ENCODE results near the gene PUS7L. TPM values are rescaled to one million over a fixed set of nuclear protein-coding genes. Genes with fewer than 3 reads are reported as not detected.

PUS7L gene
- total RNA-seq, 1 experiment from 2014 or later, result 14.4 TPM

GRCh38 chr12:43742106-43742505 is 16.5 kb downstream of the PUS7L start:
- H3K9me3 ChIP-seq (ENCODE audit: control insufficient read depth, low read depth, low read length), result no peaks in the 10 kb centered on the region
- H3K23me2 ChIP-seq (ENCODE audit: insufficient read length, low read depth, low read length, poor library complexity, severe bottlenecking), result no peaks in the 10 kb centered on the region
- no peaks in the 10 kb centered on the region for H3K4me1 ChIP-seq (ENCODE audit: insufficient read depth, low read length)
- no peak overlapping the region for H3K18ac ChIP-seq (ENCODE audit: insufficient read length, low read depth, low read length)
- H2BK20ac ChIP-seq (ENCODE audit: low read depth, low read length, poor library complexity, severe bottlenecking), result no peak overlapping the region
- Mint-ChIP-seq H3K4me1 (no peaks in the 10 kb centered on the region), H3K4me3 (no peak overlapping the region), H3K27me3 (ENCODE audit: low read depth) (no peaks in the 10 kb centered on the region), H3K27ac (no peak overlapping the region), H3K9me3 (peaks cover 0 to 2% of the 10 kb centered on the region in 2 experiments; a peak in 1 of 5 replicates), H3K36me3 (ENCODE audit: insufficient read depth in 1 of 3, low read depth in 3 of 3) (peaks cover 2 to 16% (median 12%) of the 10 kb centered on the region in 3 experiments; a peak in 4 of 7 replicates)
- DNase-seq, result no peak
- no peak overlapping the region for H2AFZ ChIP-seq (ENCODE audit: low read length)
- H4K91ac ChIP-seq (ENCODE audit: insufficient read length, low read depth, low read length), result no peak overlapping the region
- no peak overlapping the region for H2BK12ac ChIP-seq (ENCODE audit: insufficient read length, low read depth, low read length)
- H3K27me3 ChIP-seq (ENCODE audit: insufficient read depth, low read length), result no peaks in the 10 kb centered on the region
- H4K8ac ChIP-seq (replicated peaks; ENCODE audit: insufficient read length, low read depth, low read length), result no peak overlapping the region
- no peak overlapping the region for H3K27ac ChIP-seq (ENCODE audit: insufficient read length, low read depth, low read length)
- no peaks in the 10 kb centered on the region for H3K79me1 ChIP-seq (ENCODE audit: insufficient read depth, low read depth, low read length, poor library complexity, severe bottlenecking)
- H3K79me2 ChIP-seq (ENCODE audit: insufficient read depth, low read length), result no peaks in the 10 kb centered on the region
- H3K4me2 ChIP-seq (ENCODE audit: insufficient read depth, insufficient read length, low read length), result no peak overlapping the region
- no peaks in the 10 kb centered on the region for H4K20me1 ChIP-seq (ENCODE audit: control insufficient read depth, insufficient read depth, insufficient read length)
- H3T11ph ChIP-seq (ENCODE audit: low read length), result no peak overlapping the region
- H2AK5ac ChIP-seq (ENCODE audit: insufficient read length, low read length), result no peak overlapping the region
- TF ChIP-seq CTCF (conservative IDR thresholded peaks at IDR 0.05), result no peak
- H4K5ac ChIP-seq (ENCODE audit: insufficient read length, low read depth, low read length), result no peak overlapping the region
- H2BK5ac ChIP-seq (ENCODE audit: insufficient read length, low read length), result no peak overlapping the region
- H2BK120ac ChIP-seq (ENCODE audit: low read depth, low read length, poor library complexity, severe bottlenecking), result no peak overlapping the region
- no peak overlapping the region for H3K14ac ChIP-seq (ENCODE audit: insufficient read depth, low read length)
- no peak overlapping the region for H3K56ac ChIP-seq (ENCODE audit: insufficient read length, low read depth, low read length)
- no peak overlapping the region for H3K4ac ChIP-seq (ENCODE audit: low read depth, low read length)
- H3K9ac ChIP-seq (ENCODE audit: extremely low read depth, insufficient read length, low read length), result no peak overlapping the region
- no peak overlapping the region for H3K23ac ChIP-seq (ENCODE audit: insufficient read length, low read depth, low read length)
- H2BK15ac ChIP-seq (ENCODE audit: low read depth, low read length), result no peak overlapping the region

Data from H9 (cell line).